ENCODE results near the gene HOXA10.

The HOXA10 gene

DNA sequence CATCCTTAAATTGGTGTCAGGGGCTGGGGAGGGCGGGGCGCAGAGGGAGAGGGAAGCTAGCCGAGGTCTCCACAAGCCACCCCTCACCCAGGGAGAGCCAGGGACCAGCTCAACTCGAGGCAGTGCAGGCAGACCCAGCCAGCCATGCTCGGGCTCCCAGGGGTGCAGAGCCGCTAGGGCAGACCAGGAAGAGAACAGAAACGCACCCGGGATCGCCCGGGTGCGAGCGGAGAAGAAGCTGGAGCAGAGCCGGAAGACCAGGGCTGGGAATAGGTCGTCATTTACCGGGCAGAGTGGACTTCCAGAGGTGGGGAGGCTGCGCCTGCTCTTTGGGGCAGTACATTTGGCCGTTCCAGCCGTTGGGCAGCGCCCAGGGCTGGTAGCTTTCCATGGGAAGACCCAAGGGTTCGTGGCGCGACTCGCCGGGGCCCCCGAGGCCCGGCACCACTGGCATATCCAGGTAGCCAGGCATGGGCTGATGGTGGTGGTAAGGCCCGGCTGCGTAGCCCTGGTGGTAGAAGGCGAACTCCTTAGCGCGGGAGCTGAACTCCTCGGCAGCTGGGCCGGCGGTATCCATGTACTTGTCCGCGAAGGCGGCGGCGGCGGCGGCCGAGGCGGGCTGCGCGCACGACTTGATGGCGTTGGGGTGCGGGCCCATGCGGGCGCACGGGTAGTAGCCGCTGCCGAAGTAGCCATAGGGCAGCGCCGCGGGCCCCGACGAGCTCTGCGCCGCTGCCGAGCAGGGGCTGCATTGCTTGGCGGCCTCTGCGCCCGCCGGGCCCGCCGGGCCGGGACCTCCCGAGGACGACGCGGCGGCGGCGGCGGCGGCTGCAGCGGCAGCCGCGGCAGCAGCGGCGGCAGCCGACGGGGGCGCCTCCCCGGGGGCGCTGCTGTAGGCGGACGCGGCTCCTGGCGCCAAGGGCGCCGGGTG, 25.0 kb upstream of the HOXA10 start:
- TF ChIP-seq, protein P1, sequence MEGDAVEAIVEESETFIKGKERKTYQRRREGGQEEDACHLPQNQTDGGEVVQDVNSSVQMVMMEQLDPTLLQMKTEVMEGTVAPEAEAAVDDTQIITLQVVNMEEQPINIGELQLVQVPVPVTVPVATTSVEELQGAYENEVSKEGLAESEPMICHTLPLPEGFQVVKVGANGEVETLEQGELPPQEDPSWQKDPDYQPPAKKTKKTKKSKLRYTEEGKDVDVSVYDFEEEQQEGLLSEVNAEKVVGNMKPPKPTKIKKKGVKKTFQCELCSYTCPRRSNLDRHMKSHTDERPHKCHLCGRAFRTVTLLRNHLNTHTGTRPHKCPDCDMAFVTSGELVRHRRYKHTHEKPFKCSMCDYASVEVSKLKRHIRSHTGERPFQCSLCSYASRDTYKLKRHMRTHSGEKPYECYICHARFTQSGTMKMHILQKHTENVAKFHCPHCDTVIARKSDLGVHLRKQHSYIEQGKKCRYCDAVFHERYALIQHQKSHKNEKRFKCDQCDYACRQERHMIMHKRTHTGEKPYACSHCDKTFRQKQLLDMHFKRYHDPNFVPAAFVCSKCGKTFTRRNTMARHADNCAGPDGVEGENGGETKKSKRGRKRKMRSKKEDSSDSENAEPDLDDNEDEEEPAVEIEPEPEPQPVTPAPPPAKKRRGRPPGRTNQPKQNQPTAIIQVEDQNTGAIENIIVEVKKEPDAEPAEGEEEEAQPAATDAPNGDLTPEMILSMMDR (IDR thresholded peaks at IDR 0.05; ENCODE audit: low read depth, low read length, missing control alignments), result no peak
- peak overlapping the region; percentile 83 for H3K4me3 ChIP-seq (replicated peaks; ENCODE audit: low read depth, low read length)
- DNase-seq (ENCODE audit: extremely low read depth, low read depth), result no peak

DNA sequence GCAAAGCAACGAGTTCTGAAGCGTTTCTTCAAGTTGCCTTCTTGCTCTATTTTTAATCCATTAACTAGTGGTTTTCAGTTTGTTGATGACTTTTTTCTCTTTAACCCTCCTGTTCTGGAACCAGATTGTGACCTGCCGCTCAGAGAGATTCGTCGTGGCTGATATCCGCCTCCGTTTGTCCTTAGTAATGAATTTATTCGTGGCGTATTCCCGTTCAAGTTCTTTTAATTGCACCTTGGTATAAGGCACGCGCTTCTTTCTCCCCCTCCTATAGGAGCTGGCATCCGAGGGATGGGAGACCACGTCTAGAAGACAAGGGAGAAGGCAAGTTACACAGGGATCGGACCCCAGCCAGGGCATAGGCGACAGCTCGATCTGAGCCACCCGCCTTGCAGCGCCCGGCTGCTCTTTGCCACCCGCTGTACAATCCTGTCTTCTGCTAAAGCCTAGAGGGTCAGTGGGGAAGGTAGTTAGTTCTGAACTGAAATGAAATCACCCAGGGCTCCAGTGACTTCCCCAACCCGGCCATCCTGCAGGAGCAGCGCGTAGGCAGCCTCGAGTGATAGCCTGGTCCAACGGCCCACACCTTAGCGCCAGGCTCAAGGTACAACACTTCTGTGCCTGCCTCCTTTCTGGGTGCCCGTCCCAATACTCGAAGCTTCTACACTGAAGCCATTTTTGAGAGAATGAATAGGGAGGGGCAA, 24.2 kb upstream of the HOXA10 start:
- TF ChIP-seq, protein P1 (IDR thresholded peaks at IDR 0.05; ENCODE audit: low read depth, low read length, missing control alignments), result no peak
- DNase-seq (ENCODE audit: extremely low read depth, low read depth), result no peak
- peak overlapping the region; percentile 83 for H3K4me3 ChIP-seq (replicated peaks; ENCODE audit: low read depth, low read length)

DNA sequence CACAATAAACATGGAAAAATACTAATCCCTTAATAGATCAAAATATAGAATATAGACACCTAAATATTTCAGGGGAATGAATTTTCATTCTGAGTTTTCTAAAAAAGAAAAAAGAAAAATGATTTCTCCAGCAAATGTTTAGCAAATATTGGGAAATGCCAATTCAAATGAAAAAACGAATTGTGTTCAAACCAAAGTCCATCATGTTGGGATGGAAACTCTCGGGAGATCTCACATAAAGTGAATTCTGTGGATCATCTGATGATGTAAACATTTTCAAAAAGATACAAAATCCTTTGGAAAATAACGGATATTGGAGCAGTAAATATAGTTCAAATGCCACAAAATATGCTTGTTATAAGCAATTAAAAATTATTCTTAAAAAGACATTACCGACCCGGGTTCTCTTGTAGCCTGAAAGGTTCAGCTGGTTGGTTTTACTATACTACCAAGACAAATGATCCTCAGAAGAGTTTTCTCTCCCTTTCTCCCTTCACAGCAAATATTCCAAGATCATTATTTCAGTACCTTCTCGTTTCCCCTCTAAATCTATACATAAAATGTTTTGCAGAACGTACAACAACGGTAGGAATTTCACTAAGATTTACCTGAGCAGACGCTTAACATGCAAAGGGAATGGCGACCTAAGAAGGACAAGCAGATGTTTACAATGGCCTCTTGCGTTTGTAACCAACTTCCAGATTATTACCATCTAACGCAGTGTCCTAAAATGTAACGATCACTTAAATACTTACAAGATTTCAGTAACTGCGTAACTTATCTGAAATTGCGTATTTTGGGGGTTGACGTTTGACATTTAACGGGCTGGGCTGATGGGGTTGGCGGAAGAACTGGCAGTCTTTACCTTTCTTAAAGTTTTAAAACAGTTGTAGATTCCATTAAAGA, 23.3 kb upstream of the HOXA10 start:
- TF ChIP-seq, protein P1 (IDR thresholded peaks at IDR 0.05; ENCODE audit: low read depth, low read length, missing control alignments), result no peak
- peak overlapping the region; percentile 83 for H3K4me3 ChIP-seq (replicated peaks; ENCODE audit: low read depth, low read length)
- DNase-seq (ENCODE audit: extremely low read depth, low read depth), result no peak

DNA sequence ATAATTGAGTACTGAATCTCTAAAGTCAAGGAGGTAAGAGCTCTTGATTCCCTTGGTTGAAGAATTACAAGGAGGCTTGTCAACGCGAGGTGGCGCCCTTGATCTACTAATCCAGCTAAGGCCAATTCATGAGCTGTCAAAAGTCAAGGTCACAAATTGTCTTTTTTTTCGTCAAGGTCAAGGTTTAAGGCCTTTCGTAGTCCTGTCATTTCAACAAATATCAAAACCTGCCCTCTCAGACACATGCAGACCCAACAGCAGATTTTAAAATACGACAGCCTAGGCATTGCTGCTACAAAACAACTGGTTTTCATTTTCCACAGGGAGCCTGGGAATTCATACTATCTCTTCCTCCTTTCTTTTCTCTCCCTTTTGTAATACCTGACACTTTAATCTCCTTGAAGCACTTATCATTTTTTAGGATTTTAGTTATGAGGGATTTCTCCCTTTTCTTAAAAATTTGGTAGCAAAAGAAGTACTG, 22.2 kb upstream of the HOXA10 start:
- TF ChIP-seq, protein P1 (IDR thresholded peaks at IDR 0.05; ENCODE audit: low read depth, low read length, missing control alignments), result peak; percentile 71
- DNase-seq (ENCODE audit: extremely low read depth, low read depth), result no peak
- H3K4me3 ChIP-seq (replicated peaks; ENCODE audit: low read depth, low read length), result peak overlapping the region; percentile 83

DNA sequence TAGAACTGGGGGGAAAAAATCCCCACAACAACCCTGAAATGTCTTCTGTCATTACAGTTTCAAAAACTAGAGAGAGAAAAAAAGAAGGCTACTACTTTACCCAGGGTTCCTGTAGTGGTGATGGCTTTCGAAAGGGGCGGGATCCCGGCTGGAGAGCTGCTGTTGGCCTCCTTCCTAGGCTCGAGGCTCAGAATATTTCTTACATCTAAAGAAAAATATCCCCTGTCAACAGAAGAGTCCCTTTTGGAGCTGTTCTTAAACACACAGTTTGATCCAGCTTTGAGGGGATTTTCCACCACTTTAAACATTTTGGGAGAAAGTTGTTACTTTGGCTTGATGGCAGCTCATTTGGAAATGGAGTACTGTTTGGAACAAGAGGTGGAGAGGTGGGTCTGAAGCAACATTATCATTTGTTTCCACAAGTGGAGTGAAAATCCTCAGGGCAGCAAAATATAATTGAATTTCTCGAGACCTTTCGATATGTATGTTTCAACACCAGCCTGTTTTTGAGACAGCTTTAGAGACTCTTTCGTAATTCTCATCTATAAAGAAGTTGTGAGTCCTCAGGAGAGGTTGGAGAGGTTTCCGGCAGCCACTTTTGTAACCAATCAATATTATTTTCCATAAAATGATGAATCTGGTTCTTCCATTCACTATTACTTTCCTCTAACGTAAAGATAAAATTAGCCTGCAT, 20.7 kb upstream of the HOXA10 start:
- TF ChIP-seq, protein P1 (IDR thresholded peaks at IDR 0.05; ENCODE audit: low read depth, low read length, missing control alignments), result no peak
- peak overlapping the region; percentile 83 for H3K4me3 ChIP-seq (replicated peaks; ENCODE audit: low read depth, low read length)
- DNase-seq (ENCODE audit: extremely low read depth, low read depth), result no peak

DNA sequence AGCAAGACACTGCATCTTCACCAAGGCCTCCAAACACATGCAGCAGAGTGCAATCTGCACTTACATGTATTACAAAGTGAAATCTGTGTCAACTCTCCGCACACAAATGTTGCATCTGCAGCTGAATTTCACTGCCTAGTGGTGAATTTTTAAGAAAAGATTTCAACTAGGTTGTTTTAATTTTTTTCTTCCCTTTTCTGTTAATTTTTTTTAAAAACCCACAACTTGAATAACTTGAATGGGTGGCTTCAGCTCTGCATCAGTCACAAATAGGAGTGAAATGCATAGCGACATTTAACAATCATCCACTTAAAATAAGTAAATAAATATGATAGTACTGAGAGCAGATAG, 19.9 kb upstream of the HOXA10 start:
- H3K4me3 ChIP-seq (replicated peaks; ENCODE audit: low read depth, low read length), result peak overlapping the region; percentile 83
- no peak for DNase-seq (ENCODE audit: extremely low read depth, low read depth)
- TF ChIP-seq, protein P1 (IDR thresholded peaks at IDR 0.05; ENCODE audit: low read depth, low read length, missing control alignments), result no peak

Data from HFF-Myc (cell line).